OCI-LY1 (cell line): ENCODE measurements around the gene SMG5.
A peak's percentile ranks its signal among the peaks of the same experiment; 100 is the strongest.

Source experiments
- H2AFZ ChIP-seq: fragments of 200-600 bp; sonication (generic), shearing (Covaris generic); 2 replicates; pipeline ENCODE4 v1.6.0; 2014; ENCODE audit warnings: antibody characterized with exemption, mild to moderate bottlenecking, low read length
- H3F3A ChIP-seq: fragments of 200-600 bp; sonication (generic), shearing (Covaris generic); 2 replicates; pipeline ENCODE4 v1.6.0; 2014; ENCODE audit warnings: mild to moderate bottlenecking, antibody characterized with exemption, low read length, moderate library complexity; ENCODE audit not compliant: insufficient read depth
- H3K27ac ChIP-seq: fragments of 200-600 bp; sonication (generic); 2 replicates; pipeline ENCODE4 v1.5.1; 2014; ENCODE audit warnings: low read length, mixed run types, mild to moderate bottlenecking, low read depth; ENCODE audit not compliant: poor library complexity, severe bottlenecking
- H3K27me3 ChIP-seq: fragments of 200-600 bp; sonication (generic); 2 replicates; pipeline ENCODE4 v1.6.0; 2014; ENCODE audit warnings: antibody characterized with exemption, mild to moderate bottlenecking, low read length, moderate library complexity; ENCODE audit not compliant: insufficient read depth
- H3K36me3 ChIP-seq: fragments of 200-600 bp; sonication (generic); 2 replicates; pipeline ENCODE4 v1.6.1; 2014; ENCODE audit warnings: mild to moderate bottlenecking, antibody characterized with exemption, low read length, moderate library complexity, mixed read lengths; ENCODE audit not compliant: insufficient read depth
- H3K4me1 ChIP-seq: fragments of 200-600 bp; sonication (generic); 2 replicates; pipeline ENCODE4 v1.5.1; 2014; ENCODE audit warnings: mild to moderate bottlenecking, low read length, moderate library complexity; ENCODE audit not compliant: insufficient read depth, severe bottlenecking
- H3K4me2 ChIP-seq: fragments of 200-600 bp; sonication (generic), shearing (Covaris generic); 2 replicates; pipeline ENCODE4 v1.6.1; 2014; ENCODE audit warnings: low read length
- H3K4me3 ChIP-seq: fragments of 200-600 bp; sonication (generic); 2 replicates; pipeline ENCODE4 v1.5.1; 2014; ENCODE audit warnings: low read length, low read depth, mild to moderate bottlenecking, mixed read lengths; ENCODE audit not compliant: poor library complexity, severe bottlenecking
- H3K79me2 ChIP-seq: fragments of 200-600 bp; shearing (Covaris generic); 2 replicates; pipeline ENCODE4 v1.6.1; 2016; ENCODE audit warnings: mixed run types, low read length, mixed read lengths; ENCODE audit not compliant: insufficient read depth
- H3K9ac ChIP-seq: fragments of 200-600 bp; sonication (generic), shearing (Covaris generic); 2 replicates; pipeline ENCODE4 v1.6.1; 2014; ENCODE audit warnings: mild to moderate bottlenecking, low read length, mixed read lengths
- H3K9me2 ChIP-seq: fragments of 200-600 bp; sonication (generic), shearing (Covaris generic); 2 replicates; pipeline ENCODE4 v1.6.1; 2014; ENCODE audit warnings: low read depth, mild to moderate bottlenecking, low read length, mixed read lengths
- H3K9me3 ChIP-seq: fragments of 200-600 bp; shearing (Covaris generic); 2 replicates; pipeline ENCODE4 v1.6.1; 2014; ENCODE audit warnings: low read length, mixed read lengths
- H4K20me1 ChIP-seq: fragments of 200-600 bp; sonication (generic), shearing (Covaris generic); 2 replicates; pipeline ENCODE4 v1.6.0; 2016; ENCODE audit warnings: mild to moderate bottlenecking, low read length; ENCODE audit not compliant: insufficient read depth
- EZH2 ChIP-seq: fragments of 200-600 bp; sonication (generic), shearing (Covaris generic); IDR thresholded peaks from 2 replicates; pipeline ENCODE4 v1.8.0; 2017; ENCODE audit warnings: borderline replicate concordance, mixed run types, mild to moderate bottlenecking, antibody characterized with exemption, low read length, moderate library complexity, mixed read lengths
- TF ChIP-seq, protein P1 (sequence below): fragments of 200-600 bp; sonication (generic), shearing (Covaris generic); IDR thresholded peaks from 2 replicates; pipeline ENCODE4 v1.5.1; 2017; ENCODE audit warnings: mild to moderate bottlenecking, antibody characterized with exemption, low read length, moderate library complexity, mixed read lengths

The SMG5 gene

GRCh38 chr1:156232201-156232894 lies 50.3 kb downstream of the SMG5 start:
- H3K9me3 ChIP-seq = no peaks in the 10 kb centered on the region
- H3K9ac ChIP-seq = no peak overlapping the region

DNA sequence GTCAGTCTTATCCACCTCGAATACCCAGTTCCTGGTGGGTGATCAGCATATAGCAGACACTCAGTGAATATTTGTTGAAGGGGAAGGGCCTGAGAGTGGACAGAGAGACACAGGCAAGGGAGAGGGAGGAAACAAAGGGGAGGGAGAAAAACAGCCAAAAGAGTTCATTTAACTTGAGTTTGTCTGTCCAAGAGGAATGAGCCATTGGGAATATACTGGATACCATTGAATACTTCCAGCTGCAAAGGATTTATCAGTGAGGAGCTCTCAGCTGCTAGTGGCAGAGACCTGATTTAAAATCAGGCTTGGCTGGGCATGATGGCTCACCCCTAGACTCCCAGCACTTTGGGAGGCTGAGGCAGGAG lies 52.2 kb downstream of the SMG5 start:
- no peaks in the 10 kb centered on the region for H3K9me2 ChIP-seq
- no peak overlapping the region for H3K9ac ChIP-seq
- H3K4me3 ChIP-seq = no peak overlapping the region
- no peaks in the 10 kb centered on the region for H3K79me2 ChIP-seq
- H3K4me1 ChIP-seq = peaks cover 9% of the 10 kb centered on the region
- peaks cover 19% of the 10 kb centered on the region; the same call in 1 of the 2 replicates for H3K36me3 ChIP-seq
- no peak overlapping the region for H3K27ac ChIP-seq
- no peak overlapping the region for H3K4me2 ChIP-seq
- TF ChIP-seq, protein P1, sequence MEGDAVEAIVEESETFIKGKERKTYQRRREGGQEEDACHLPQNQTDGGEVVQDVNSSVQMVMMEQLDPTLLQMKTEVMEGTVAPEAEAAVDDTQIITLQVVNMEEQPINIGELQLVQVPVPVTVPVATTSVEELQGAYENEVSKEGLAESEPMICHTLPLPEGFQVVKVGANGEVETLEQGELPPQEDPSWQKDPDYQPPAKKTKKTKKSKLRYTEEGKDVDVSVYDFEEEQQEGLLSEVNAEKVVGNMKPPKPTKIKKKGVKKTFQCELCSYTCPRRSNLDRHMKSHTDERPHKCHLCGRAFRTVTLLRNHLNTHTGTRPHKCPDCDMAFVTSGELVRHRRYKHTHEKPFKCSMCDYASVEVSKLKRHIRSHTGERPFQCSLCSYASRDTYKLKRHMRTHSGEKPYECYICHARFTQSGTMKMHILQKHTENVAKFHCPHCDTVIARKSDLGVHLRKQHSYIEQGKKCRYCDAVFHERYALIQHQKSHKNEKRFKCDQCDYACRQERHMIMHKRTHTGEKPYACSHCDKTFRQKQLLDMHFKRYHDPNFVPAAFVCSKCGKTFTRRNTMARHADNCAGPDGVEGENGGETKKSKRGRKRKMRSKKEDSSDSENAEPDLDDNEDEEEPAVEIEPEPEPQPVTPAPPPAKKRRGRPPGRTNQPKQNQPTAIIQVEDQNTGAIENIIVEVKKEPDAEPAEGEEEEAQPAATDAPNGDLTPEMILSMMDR = no peak
- TF ChIP-seq EZH2 = no peak
- H2AFZ ChIP-seq = no peak overlapping the region
- no peaks in the 10 kb centered on the region for H3F3A ChIP-seq
- no peaks in the 10 kb centered on the region for H4K20me1 ChIP-seq
- H3K27me3 ChIP-seq = no peaks in the 10 kb centered on the region
- no peaks in the 10 kb centered on the region for H3K9me3 ChIP-seq

More at GRCh38 chr1:156232201-156232894, 50.3 kb downstream of the SMG5 start:
- Histone ChIP-seq H3F3A (no peaks in the 10 kb centered on the region), H3K79me2 (no peaks in the 10 kb centered on the region), H2AFZ (no peak overlapping the region), H3K36me3 (peaks cover 31% of the 10 kb centered on the region; the same call in 1 of the 2 replicates), H3K27ac (peak overlapping the region; percentile 25), H3K4me3 (no peak overlapping the region), H3K27me3 (no peaks in the 10 kb centered on the region), H3K4me1 (peaks cover 9% of the 10 kb centered on the region), H3K9me2 (no peaks in the 10 kb centered on the region), H4K20me1 (no peaks in the 10 kb centered on the region), H3K4me2 (no peak overlapping the region)
- no peak for TF ChIP-seq EZH2
- TF ChIP-seq, protein P1 = no peak

- Histone ChIP-seq H3K79me2 (no peaks in the 10 kb centered on the region), H3F3A (no peaks in the 10 kb centered on the region), H3K9me3 (no peaks in the 10 kb centered on the region), H3K9ac (no peak overlapping the region), H3K36me3 (peaks cover 19% of the 10 kb centered on the region; the same call in 1 of the 2 replicates), H3K4me2 (no peak overlapping the region), H4K20me1 (no peaks in the 10 kb centered on the region), H2AFZ (no peak overlapping the region), H3K4me1 (peaks cover 9% of the 10 kb centered on the region), H3K27ac (no peak overlapping the region), H3K4me3 (no peak overlapping the region), H3K9me2 (no peaks in the 10 kb centered on the region), H3K27me3 (no peaks in the 10 kb centered on the region)
- no peak for TF ChIP-seq EZH2
- TF ChIP-seq, protein P1 = no peak
Measured at GRCh38 chr1:156229809-156230472, 52.7 kb downstream of the SMG5 start.
